ENCODE results near the gene CAP2.

The CAP2 gene

GRCh38 chr6:17606606-17607005, 213.2 kb downstream of the CAP2 start:
- Histone ChIP-seq H3K4me2 (ENCODE audit: low read length) (no peak overlapping the region), H3K36me3 (ENCODE audit: control insufficient read depth, low read length) (peaks cover 35% of the 10 kb centered on the region), H4K20me1 (ENCODE audit: control insufficient read depth, insufficient read depth, low read depth, low read length) (no peaks in the 10 kb centered on the region), H3K4me3 (ENCODE audit: low read length) (no peak overlapping the region), H3K9me3 (ENCODE audit: control insufficient read depth, insufficient read depth, low read length) (no peaks in the 10 kb centered on the region), H3K27ac (ENCODE audit: low read depth, low read length) (no peak overlapping the region), H3K9me2 (replicated peaks; ENCODE audit: control insufficient read depth, low read length) (no peaks in the 10 kb centered on the region), H3F3A (ENCODE audit: control insufficient read depth, insufficient read depth) (peaks cover 56% of the 10 kb centered on the region), H3K79me2 (ENCODE audit: control insufficient read depth, low read length) (peaks cover 9% of the 10 kb centered on the region), H3K4me1 (ENCODE audit: control insufficient read depth, low read length) (peaks cover 17% of the 10 kb centered on the region), H3K27me3 (ENCODE audit: control insufficient read depth, low read length) (no peaks in the 10 kb centered on the region)
- TF ChIP-seq, protein P1, sequence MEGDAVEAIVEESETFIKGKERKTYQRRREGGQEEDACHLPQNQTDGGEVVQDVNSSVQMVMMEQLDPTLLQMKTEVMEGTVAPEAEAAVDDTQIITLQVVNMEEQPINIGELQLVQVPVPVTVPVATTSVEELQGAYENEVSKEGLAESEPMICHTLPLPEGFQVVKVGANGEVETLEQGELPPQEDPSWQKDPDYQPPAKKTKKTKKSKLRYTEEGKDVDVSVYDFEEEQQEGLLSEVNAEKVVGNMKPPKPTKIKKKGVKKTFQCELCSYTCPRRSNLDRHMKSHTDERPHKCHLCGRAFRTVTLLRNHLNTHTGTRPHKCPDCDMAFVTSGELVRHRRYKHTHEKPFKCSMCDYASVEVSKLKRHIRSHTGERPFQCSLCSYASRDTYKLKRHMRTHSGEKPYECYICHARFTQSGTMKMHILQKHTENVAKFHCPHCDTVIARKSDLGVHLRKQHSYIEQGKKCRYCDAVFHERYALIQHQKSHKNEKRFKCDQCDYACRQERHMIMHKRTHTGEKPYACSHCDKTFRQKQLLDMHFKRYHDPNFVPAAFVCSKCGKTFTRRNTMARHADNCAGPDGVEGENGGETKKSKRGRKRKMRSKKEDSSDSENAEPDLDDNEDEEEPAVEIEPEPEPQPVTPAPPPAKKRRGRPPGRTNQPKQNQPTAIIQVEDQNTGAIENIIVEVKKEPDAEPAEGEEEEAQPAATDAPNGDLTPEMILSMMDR (IDR thresholded peaks at IDR 0.05; ENCODE audit: low read depth, low read length, poor library complexity, severe bottlenecking), result no peak
- TF ChIP-seq EZH2phosphoT487 (IDR thresholded peaks at IDR 0.05; ENCODE audit: borderline replicate concordance, low read length), result no peak

Measured in DOHH2 (cell line).